Calu3 (cell line): Measurements from ENCODE around the gene SLC22A23. TPM values are rescaled to one million over a fixed set of nuclear protein-coding genes. Genes with fewer than 3 reads are reported as not detected.

Experiments
- BruUV-seq: library from RNA; stranded (reverse); fragments of 400-500 nt; replicated peaks from 2 replicates; lab custom pipeline; 2021; lab: Mats Ljungman, UMichigan
- CTCF ChIA-PET: fragments of 300-600 bp; sonication (Branson Sonifier 250); formaldehyde crosslinking; loops from one replicate; lab custom pipeline; 2022; ENCODE audit warnings: antibody characterized with exemption; lab: Charles Lee
- DNase-seq: peaks from one replicate; pipeline ENCODE4 v3.0.0; 2022
- H3K27ac Mint-ChIP-seq: one replicate; pipeline ENCODE4 v1.8.0; 2022; ENCODE audit warnings: mixed read lengths; ENCODE audit not compliant: unreplicated experiment
- H3K27me3 Mint-ChIP-seq: one replicate; pipeline ENCODE4 v1.8.0; 2022; ENCODE audit warnings: mixed read lengths; ENCODE audit not compliant: unreplicated experiment
- H3K36me3 Mint-ChIP-seq: one replicate; pipeline ENCODE4 v1.8.0; 2022; ENCODE audit warnings: mild to moderate bottlenecking, moderate library complexity, mixed read lengths; ENCODE audit not compliant: insufficient read depth, unreplicated experiment
- H3K4me1 Mint-ChIP-seq: one replicate; pipeline ENCODE4 v1.8.0; 2022; ENCODE audit warnings: mild to moderate bottlenecking, low read depth, mixed read lengths; ENCODE audit not compliant: unreplicated experiment
- H3K4me3 Mint-ChIP-seq: one replicate; pipeline ENCODE4 v1.8.0; 2022; ENCODE audit warnings: mild to moderate bottlenecking, low read depth, moderate library complexity, mixed read lengths; ENCODE audit not compliant: unreplicated experiment
- H3K9me3 Mint-ChIP-seq: one replicate; pipeline ENCODE4 v1.8.0; 2022; ENCODE audit warnings: low read depth, mixed read lengths; ENCODE audit not compliant: unreplicated experiment
- CTCF ChIP-seq: fragments of 200-600 bp; IDR thresholded peaks from one replicate; pipeline ENCODE4 v1.8.0; 2022; ENCODE audit warnings: antibody characterized with exemption; ENCODE audit not compliant: unreplicated experiment
- intact Hi-C: fragments of 100-400 bp; cut with micrococcal nuclease; formaldehyde crosslinking; loops from one replicate; pipeline ENCODE4 v1.10.0; 2022; ENCODE audit not compliant: unreplicated experiment
- total RNA-seq: library from RNA; stranded (reverse); gene quantifications from 2 replicates; pipeline ENCODE4 v1.2.3, GENCODE V29; 2022

The SLC22A23 gene
- total RNA-seq, 1 experiment from 2014 or later = 3.9 TPM

DNA sequence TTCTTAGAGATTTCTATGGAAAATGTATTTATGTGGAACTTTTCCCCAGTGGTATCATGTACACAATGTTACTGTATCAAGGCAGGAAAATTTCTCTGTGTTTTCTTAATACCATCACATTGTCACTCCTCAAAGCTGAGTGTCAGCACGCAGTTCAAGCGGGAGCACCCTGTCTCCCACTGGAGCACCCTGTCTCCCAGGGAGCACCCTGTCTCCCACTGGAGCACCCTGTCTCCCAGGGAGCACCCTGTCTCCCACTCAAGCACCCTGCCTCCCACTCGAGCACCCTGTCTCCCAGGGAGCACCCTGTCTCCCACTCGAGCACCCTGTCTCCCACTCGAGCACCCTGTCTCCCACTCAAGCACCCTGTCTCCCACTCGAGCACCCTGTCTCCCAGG lies 146.8 kb downstream of the SLC22A23 start:
- no peak for TF ChIP-seq CTCF
- no TSS peak for BruUV-seq
- Mint-ChIP-seq H3K9me3 (no peaks in the 10 kb centered on the region), H3K4me1 (no peaks in the 10 kb centered on the region), H3K4me3 (no peak overlapping the region), H3K36me3 (no peaks in the 10 kb centered on the region), H3K27me3 (peaks cover 38% of the 10 kb centered on the region), H3K27ac (no peak overlapping the region)
- intact Hi-C loops = no loop called here
- CTCF ChIA-PET = interaction anchor here (0.6 kb wide), 1 partner anchor 348 kb away, joined by 4 read pairs; no protein-coding TSS in a partner anchor
- DNase-seq = no peak

DNA sequence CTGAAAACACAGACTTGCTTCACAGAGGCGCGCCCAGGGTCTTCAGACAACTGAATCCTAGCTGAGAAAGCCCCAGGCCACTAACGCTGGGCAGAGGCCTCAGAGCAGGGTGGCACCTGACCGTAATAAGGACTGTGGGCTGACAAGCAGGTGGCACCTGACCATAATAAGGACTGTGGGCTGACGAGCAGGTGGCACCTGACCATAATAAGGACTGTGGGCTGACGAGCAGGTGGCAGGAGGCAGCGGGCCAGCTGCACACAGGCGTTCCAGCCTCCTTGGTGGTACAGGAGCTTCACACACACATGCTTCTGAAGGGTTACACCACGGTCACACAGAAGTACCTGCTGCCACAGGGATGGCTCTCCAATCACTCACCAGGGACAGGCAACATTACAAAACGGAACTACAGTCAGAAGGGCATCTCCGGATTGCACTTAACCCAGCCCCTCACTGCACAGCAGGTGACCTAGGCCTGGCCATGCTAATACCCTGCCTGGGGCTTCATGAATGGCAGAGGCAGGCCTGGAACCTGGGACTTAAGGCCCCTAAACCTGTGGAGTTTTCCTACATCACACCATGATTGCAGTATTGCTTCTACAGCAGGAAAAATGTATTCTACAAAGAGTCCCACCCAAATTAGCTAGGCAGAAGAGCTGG lies 147.3 kb downstream of the SLC22A23 start:
- Mint-ChIP-seq H3K4me1 (no peaks in the 10 kb centered on the region), H3K9me3 (no peaks in the 10 kb centered on the region), H3K36me3 (no peaks in the 10 kb centered on the region), H3K27ac (no peak overlapping the region), H3K4me3 (no peak overlapping the region), H3K27me3 (peaks cover 43% of the 10 kb centered on the region)
- no TSS peak for BruUV-seq
- CTCF ChIA-PET = interaction anchor here (0.6 kb wide), 1 partner anchor 348 kb away, joined by 4 read pairs; no protein-coding TSS in a partner anchor
- TF ChIP-seq CTCF = no peak
- no peak for DNase-seq
- intact Hi-C loops = no loop called here

DNA sequence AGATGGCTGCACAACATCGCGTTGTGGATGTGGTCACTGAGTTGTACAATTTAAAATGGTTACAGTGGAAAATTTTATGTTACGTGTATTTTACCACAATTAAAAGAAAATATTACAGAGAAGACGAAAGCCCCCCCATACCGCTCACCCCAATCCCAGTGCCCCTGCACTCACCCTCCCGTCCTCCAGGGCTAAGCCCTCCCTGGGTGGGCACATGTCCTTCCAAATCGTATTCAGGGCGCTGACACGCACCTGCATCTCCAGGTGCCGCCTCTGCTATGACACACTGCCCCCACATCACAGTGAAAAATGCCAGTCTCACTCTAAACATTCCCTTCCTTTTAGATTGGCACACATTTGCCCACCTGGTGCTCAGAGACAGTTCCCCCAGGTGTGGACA lies 148.7 kb downstream of the SLC22A23 start:
- H3K9me3 Mint-ChIP-seq = no peaks in the 10 kb centered on the region
- TF ChIP-seq CTCF = no peak
- no TSS peak for BruUV-seq
- intact Hi-C loops = no loop called here
- H3K27me3 Mint-ChIP-seq = peaks cover 51% of the 10 kb centered on the region
- H3K27ac Mint-ChIP-seq = no peak overlapping the region
- H3K4me1 Mint-ChIP-seq = no peaks in the 10 kb centered on the region
- no peak for DNase-seq
- H3K36me3 Mint-ChIP-seq = no peaks in the 10 kb centered on the region
- CTCF ChIA-PET = no interaction called here
- no peak overlapping the region for H3K4me3 Mint-ChIP-seq

DNA sequence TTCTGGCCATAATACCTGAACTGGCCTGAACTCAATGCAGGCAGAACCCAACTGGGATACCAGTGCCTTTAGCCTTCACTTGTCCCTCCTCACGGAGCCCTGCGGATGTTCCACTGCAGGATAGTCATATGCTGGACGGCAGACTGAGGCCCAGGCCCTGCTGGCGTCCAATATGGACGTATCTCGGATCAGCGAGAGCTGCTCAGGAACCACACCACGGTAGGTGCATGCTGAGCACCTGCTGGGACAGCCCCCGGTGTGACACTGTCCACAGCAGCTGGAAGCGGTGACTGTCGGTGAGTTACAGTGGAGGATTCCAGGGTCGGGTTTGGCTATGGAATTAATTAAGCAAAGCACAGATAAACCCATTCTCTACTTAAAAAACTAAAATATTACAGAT lies 149.4 kb downstream of the SLC22A23 start:
- no peaks in the 10 kb centered on the region for H3K36me3 Mint-ChIP-seq
- no peaks in the 10 kb centered on the region for H3K4me1 Mint-ChIP-seq
- H3K9me3 Mint-ChIP-seq = no peaks in the 10 kb centered on the region
- no peak overlapping the region for H3K27ac Mint-ChIP-seq
- CTCF ChIA-PET = no interaction called here
- intact Hi-C loops = no loop called here
- no TSS peak for BruUV-seq
- no peak for TF ChIP-seq CTCF
- no peak overlapping the region for H3K4me3 Mint-ChIP-seq
- H3K27me3 Mint-ChIP-seq = peaks cover 52% of the 10 kb centered on the region
- no peak for DNase-seq
